Mesothelial cell of epicardium (in vitro differentiated cells): ENCODE data around the gene FBRSL1. TPM values are rescaled to one million over a fixed set of nuclear protein-coding genes. Genes with fewer than 3 reads are reported as not detected.

Experiments
- DNase-seq, 2 experiments: peaks; one replicate each; pipeline ENCODE4 v3.0.0; 2021; ENCODE audit warnings: low spot score in 2 of 2; ENCODE audit not compliant: unreplicated experiment in 2 of 2
- H3K27ac Mint-ChIP-seq: 2 replicates; pipeline ENCODE4 v1.8.0; 2021; ENCODE audit warnings: mixed read lengths
- H3K27me3 Mint-ChIP-seq: 2 replicates; pipeline ENCODE4 v1.8.0; 2021; ENCODE audit warnings: low read depth, mixed read lengths
- H3K36me3 Mint-ChIP-seq: 2 replicates; pipeline ENCODE4 v1.8.0; 2021; ENCODE audit warnings: mixed read lengths
- H3K4me1 Mint-ChIP-seq: 2 replicates; pipeline ENCODE4 v1.8.0; 2021; ENCODE audit warnings: mixed read lengths
- H3K4me3 Mint-ChIP-seq: 2 replicates; pipeline ENCODE4 v1.8.0; 2021; ENCODE audit warnings: mild to moderate bottlenecking, moderate library complexity, mixed read lengths
- H3K9me3 Mint-ChIP-seq: 2 replicates; pipeline ENCODE4 v1.8.0; 2021; ENCODE audit warnings: mixed read lengths
- CTCF ChIP-seq: fragments of 200-600 bp; sonication (generic); IDR thresholded peaks from one replicate; pipeline ENCODE4 v1.5.0; 2021; ENCODE audit warnings: antibody characterized with exemption; ENCODE audit not compliant: unreplicated experiment
- total RNA-seq: library from RNA; stranded (reverse); gene quantifications from 3 replicates; pipeline ENCODE4 v1.2.1, GENCODE V29; 2021

FBRSL1 gene
- total RNA-seq, 1 donor from 2014 or later, result 115 TPM

GRCh38 chr12:132456186-132456943 is 33.6 kb upstream of the FBRSL1 start:
- Mint-ChIP-seq H3K27me3 (peaks cover 42% of the 10 kb centered on the region), H3K4me3 (no peak overlapping the region), H3K27ac (no peak overlapping the region), H3K36me3 (no peaks in the 10 kb centered on the region), H3K4me1 (peaks cover 4% of the 10 kb centered on the region), H3K9me3 (no peaks in the 10 kb centered on the region)
- no peak for TF ChIP-seq CTCF
- DNase-seq, result no peak

GRCh38 chr12:132456944-132457495 is 32.9 kb upstream of the FBRSL1 start:
- Mint-ChIP-seq H3K9me3 (no peaks in the 10 kb centered on the region), H3K27ac (no peak overlapping the region), H3K27me3 (peaks cover 44% of the 10 kb centered on the region), H3K4me1 (peaks cover 4% of the 10 kb centered on the region), H3K4me3 (no peak overlapping the region), H3K36me3 (no peaks in the 10 kb centered on the region)
- TF ChIP-seq CTCF, result no peak
- no peak for DNase-seq

- H3K27ac Mint-ChIP-seq, result no peak overlapping the region
- no peak for DNase-seq
Measured at GRCh38 chr12:132458441-132458840, 31.5 kb upstream of the FBRSL1 start.

GRCh38 chr12:132458846-132459641 is 30.9 kb upstream of the FBRSL1 start:
- Mint-ChIP-seq H3K27ac (no peak overlapping the region), H3K9me3 (no peaks in the 10 kb centered on the region), H3K4me3 (no peak overlapping the region), H3K27me3 (peaks cover 35% of the 10 kb centered on the region), H3K36me3 (no peaks in the 10 kb centered on the region), H3K4me1 (peaks cover 4% of the 10 kb centered on the region)
- DNase-seq, result no peak
- no peak for TF ChIP-seq CTCF

More at GRCh38 chr12:132458441-132458840, 31.5 kb upstream of the FBRSL1 start:
- no peaks in the 10 kb centered on the region for H3K9me3 Mint-ChIP-seq
- H3K4me3 Mint-ChIP-seq, result no peak overlapping the region
- H3K4me1 Mint-ChIP-seq, result peaks cover 4% of the 10 kb centered on the region
- no peak for TF ChIP-seq CTCF
- H3K27me3 Mint-ChIP-seq, result peaks cover 35% of the 10 kb centered on the region
- H3K36me3 Mint-ChIP-seq, result no peaks in the 10 kb centered on the region

- H3K27ac Mint-ChIP-seq, result no peak overlapping the region
- H3K4me3 Mint-ChIP-seq, result no peak overlapping the region
- no peak for DNase-seq
- peaks cover 8% of the 10 kb centered on the region for H3K4me1 Mint-ChIP-seq
- TF ChIP-seq CTCF, result peak; percentile 20
- no peaks in the 10 kb centered on the region for H3K36me3 Mint-ChIP-seq
- H3K9me3 Mint-ChIP-seq, result no peaks in the 10 kb centered on the region
- peaks cover 31% of the 10 kb centered on the region for H3K27me3 Mint-ChIP-seq
Measured at GRCh38 chr12:132460571-132460970, 29.4 kb upstream of the FBRSL1 start.
